ENCODE data around the gene TRHDE.

TRHDE gene

DNA sequence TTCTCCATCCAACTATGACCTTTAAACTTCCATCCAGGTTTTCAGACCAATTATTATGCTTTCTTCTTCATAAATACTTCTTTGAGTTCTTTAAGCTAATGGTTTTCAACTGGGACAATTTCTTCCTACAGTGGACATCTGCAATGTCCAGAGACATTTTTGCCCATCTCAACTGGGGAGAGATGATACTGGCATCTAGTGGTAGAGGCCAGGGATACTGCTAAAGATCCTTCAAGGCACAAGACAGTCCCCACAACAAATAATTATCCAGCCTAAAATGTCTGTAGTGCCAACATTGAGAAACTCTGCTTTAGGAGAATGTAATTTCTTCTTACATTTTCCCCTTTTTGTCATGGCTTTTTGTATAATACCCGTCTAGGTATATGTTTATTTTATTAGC lies 10.6 kb downstream of the TRHDE start:
- no peak overlapping the region for H3K9ac ChIP-seq (ENCODE audit: insufficient read length, low read depth)
- no peaks in the 10 kb centered on the region for H3K9me3 ChIP-seq (ENCODE audit: insufficient read depth, low read length)
- no peaks in the 10 kb centered on the region for H3K27me3 ChIP-seq (ENCODE audit: insufficient read depth, insufficient read length)
- no peak for DNase-seq (ENCODE audit: low read depth, low spot score)
- no peaks in the 10 kb centered on the region for H3K36me3 ChIP-seq (ENCODE audit: insufficient read depth, insufficient read length, low read length)
- H3K4me1 ChIP-seq (ENCODE audit: insufficient read depth, insufficient read length) = no peaks in the 10 kb centered on the region
- TF ChIP-seq SUZ12 (IDR thresholded peaks at IDR 0.05; ENCODE audit: extremely low read depth, insufficient read depth, insufficient read length) = no peak
- TF ChIP-seq YY1 (IDR thresholded peaks at IDR 0.05; ENCODE audit: insufficient read depth, insufficient read length) = no peak
- no peak for TF ChIP-seq ZNF274 (IDR thresholded peaks at IDR 0.05; ENCODE audit: low read depth, low read length)
- H3K4me3 ChIP-seq (ENCODE audit: insufficient read length, low read depth) = no peak overlapping the region

- Histone ChIP-seq H3K27me3 (ENCODE audit: insufficient read depth, insufficient read length) (no peaks in the 10 kb centered on the region), H3K9ac (ENCODE audit: insufficient read length, low read depth) (no peak overlapping the region), H3K4me1 (ENCODE audit: insufficient read depth, insufficient read length) (no peaks in the 10 kb centered on the region), H3K4me3 (ENCODE audit: insufficient read length, low read depth) (no peak overlapping the region), H3K36me3 (ENCODE audit: insufficient read depth, insufficient read length, low read length) (no peaks in the 10 kb centered on the region), H3K9me3 (ENCODE audit: insufficient read depth, low read length) (no peaks in the 10 kb centered on the region)
- DNase-seq (ENCODE audit: low read depth, low spot score) = no peak
- no peak for TF ChIP-seq SUZ12 (IDR thresholded peaks at IDR 0.05; ENCODE audit: extremely low read depth, insufficient read depth, insufficient read length)
- TF ChIP-seq YY1 (IDR thresholded peaks at IDR 0.05; ENCODE audit: insufficient read depth, insufficient read length) = no peak
- TF ChIP-seq ZNF274 (IDR thresholded peaks at IDR 0.05; ENCODE audit: low read depth, low read length) = no peak
Measured at GRCh38 chr12:72285861-72286260, 13.7 kb downstream of the TRHDE start.

- TF ChIP-seq YY1 (IDR thresholded peaks at IDR 0.05; ENCODE audit: insufficient read depth, insufficient read length) (no peak), ZNF274 (IDR thresholded peaks at IDR 0.05; ENCODE audit: low read depth, low read length) (no peak), SUZ12 (IDR thresholded peaks at IDR 0.05; ENCODE audit: extremely low read depth, insufficient read depth, insufficient read length) (no peak)
- H3K27me3 ChIP-seq (ENCODE audit: insufficient read depth, insufficient read length) = no peaks in the 10 kb centered on the region
Measured at GRCh38 chr12:72286526-72286925, 14.4 kb downstream of the TRHDE start.

GRCh38 chr12:72288436-72288835 lies 16.3 kb downstream of the TRHDE start:
- Histone ChIP-seq H3K9me3 (ENCODE audit: insufficient read depth, low read length) (no peaks in the 10 kb centered on the region), H3K36me3 (ENCODE audit: insufficient read depth, insufficient read length, low read length) (no peaks in the 10 kb centered on the region), H3K4me3 (ENCODE audit: insufficient read length, low read depth) (no peak overlapping the region), H3K4me1 (ENCODE audit: insufficient read depth, insufficient read length) (no peaks in the 10 kb centered on the region), H3K27me3 (ENCODE audit: insufficient read depth, insufficient read length) (no peaks in the 10 kb centered on the region), H3K9ac (ENCODE audit: insufficient read length, low read depth) (no peak overlapping the region)
- TF ChIP-seq ZNF274 (IDR thresholded peaks at IDR 0.05; ENCODE audit: low read depth, low read length) (no peak), YY1 (IDR thresholded peaks at IDR 0.05; ENCODE audit: insufficient read depth, insufficient read length) (no peak), SUZ12 (IDR thresholded peaks at IDR 0.05; ENCODE audit: extremely low read depth, insufficient read depth, insufficient read length) (no peak)
- no peak for DNase-seq (ENCODE audit: low read depth, low spot score)

More at GRCh38 chr12:72286526-72286925, 14.4 kb downstream of the TRHDE start:
- Histone ChIP-seq H3K9me3 (ENCODE audit: insufficient read depth, low read length) (no peaks in the 10 kb centered on the region), H3K4me3 (ENCODE audit: insufficient read length, low read depth) (no peak overlapping the region), H3K36me3 (ENCODE audit: insufficient read depth, insufficient read length, low read length) (no peaks in the 10 kb centered on the region), H3K4me1 (ENCODE audit: insufficient read depth, insufficient read length) (no peaks in the 10 kb centered on the region), H3K9ac (ENCODE audit: insufficient read length, low read depth) (no peak overlapping the region)
- DNase-seq (ENCODE audit: low read depth, low spot score) = no peak

DNA sequence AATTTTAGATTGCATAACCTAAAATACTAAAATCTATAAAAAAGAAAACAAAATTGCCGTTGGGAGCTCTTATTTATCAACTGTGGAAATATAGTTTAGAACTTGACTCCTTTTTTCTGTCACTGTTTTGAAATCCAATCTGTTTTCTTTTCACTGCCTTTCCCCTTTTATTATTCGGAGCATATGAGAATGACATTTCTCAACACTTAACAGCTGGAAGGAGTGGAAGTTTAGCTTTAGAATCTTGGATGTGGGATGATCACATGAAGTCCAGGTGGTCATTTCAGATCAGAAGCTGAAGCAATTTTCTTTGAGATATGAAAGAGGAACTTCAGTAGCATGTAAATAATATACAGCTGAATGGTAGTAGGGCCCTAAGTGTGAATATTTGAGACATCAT lies 16.7 kb downstream of the TRHDE start:
- Histone ChIP-seq H3K4me1 (ENCODE audit: insufficient read depth, insufficient read length) (no peaks in the 10 kb centered on the region), H3K36me3 (ENCODE audit: insufficient read depth, insufficient read length, low read length) (no peaks in the 10 kb centered on the region), H3K27me3 (ENCODE audit: insufficient read depth, insufficient read length) (no peaks in the 10 kb centered on the region), H3K4me3 (ENCODE audit: insufficient read length, low read depth) (no peak overlapping the region), H3K9me3 (ENCODE audit: insufficient read depth, low read length) (no peaks in the 10 kb centered on the region), H3K9ac (ENCODE audit: insufficient read length, low read depth) (no peak overlapping the region)
- no peak for DNase-seq (ENCODE audit: low read depth, low spot score)
- no peak for TF ChIP-seq SUZ12 (IDR thresholded peaks at IDR 0.05; ENCODE audit: extremely low read depth, insufficient read depth, insufficient read length)
- no peak for TF ChIP-seq ZNF274 (IDR thresholded peaks at IDR 0.05; ENCODE audit: low read depth, low read length)
- no peak for TF ChIP-seq YY1 (IDR thresholded peaks at IDR 0.05; ENCODE audit: insufficient read depth, insufficient read length)

DNA sequence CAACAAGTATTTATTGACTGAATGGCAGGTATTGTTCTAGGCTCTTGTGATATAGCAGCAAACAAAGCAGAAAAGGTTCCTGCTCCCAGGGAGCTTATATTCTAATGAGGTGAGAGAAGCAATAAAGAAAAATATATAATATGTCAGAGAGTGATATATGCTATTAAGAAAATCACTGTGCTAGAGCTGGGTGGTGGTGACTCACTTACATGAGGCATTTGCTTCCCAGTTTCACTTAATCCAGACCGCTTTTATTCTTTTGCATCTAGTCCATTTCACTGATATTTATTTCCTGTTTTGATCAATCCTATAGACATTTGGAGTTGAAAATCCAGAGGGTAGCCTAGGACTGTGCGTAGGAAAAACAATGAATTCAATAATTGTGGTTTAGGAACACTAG lies 17.5 kb downstream of the TRHDE start:
- H3K27me3 ChIP-seq (ENCODE audit: insufficient read depth, insufficient read length) = no peaks in the 10 kb centered on the region

DNA sequence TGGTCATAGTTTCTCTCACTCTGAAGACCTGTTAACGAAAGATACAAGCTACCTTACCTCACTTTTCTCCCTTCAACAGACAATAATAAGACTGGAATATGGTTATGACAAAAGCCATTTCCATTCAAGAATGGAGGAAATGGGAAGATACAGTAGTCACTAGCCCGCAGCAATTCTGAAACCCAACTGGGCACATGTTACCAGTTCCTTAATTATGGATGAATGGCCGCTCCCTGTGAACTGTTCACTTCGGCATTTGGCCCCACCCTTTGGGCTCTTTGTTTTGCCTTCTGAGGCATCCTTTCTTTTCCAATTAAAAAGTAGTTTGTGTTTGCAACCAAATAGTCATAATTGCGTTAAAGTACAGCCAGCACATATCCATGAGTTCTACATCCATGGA lies 19.0 kb downstream of the TRHDE start:
- Histone ChIP-seq H3K9ac (ENCODE audit: insufficient read length, low read depth) (no peak overlapping the region), H3K27me3 (ENCODE audit: insufficient read depth, insufficient read length) (no peaks in the 10 kb centered on the region), H3K4me1 (ENCODE audit: insufficient read depth, insufficient read length) (no peaks in the 10 kb centered on the region), H3K4me3 (ENCODE audit: insufficient read length, low read depth) (no peak overlapping the region), H3K36me3 (ENCODE audit: insufficient read depth, insufficient read length, low read length) (no peaks in the 10 kb centered on the region), H3K9me3 (ENCODE audit: insufficient read depth, low read length) (no peaks in the 10 kb centered on the region)
- TF ChIP-seq SUZ12 (IDR thresholded peaks at IDR 0.05; ENCODE audit: extremely low read depth, insufficient read depth, insufficient read length) (no peak), ZNF274 (IDR thresholded peaks at IDR 0.05; ENCODE audit: low read depth, low read length) (no peak), YY1 (IDR thresholded peaks at IDR 0.05; ENCODE audit: insufficient read depth, insufficient read length) (no peak)
- DNase-seq (ENCODE audit: low read depth, low spot score) = no peak

More for the DNA sequence above, 17.5 kb downstream of the TRHDE start:
- Histone ChIP-seq H3K4me3 (ENCODE audit: insufficient read length, low read depth) (no peak overlapping the region), H3K9ac (ENCODE audit: insufficient read length, low read depth) (no peak overlapping the region), H3K36me3 (ENCODE audit: insufficient read depth, insufficient read length, low read length) (no peaks in the 10 kb centered on the region), H3K4me1 (ENCODE audit: insufficient read depth, insufficient read length) (no peaks in the 10 kb centered on the region), H3K9me3 (ENCODE audit: insufficient read depth, low read length) (no peaks in the 10 kb centered on the region)
- TF ChIP-seq YY1 (IDR thresholded peaks at IDR 0.05; ENCODE audit: insufficient read depth, insufficient read length) (no peak), ZNF274 (IDR thresholded peaks at IDR 0.05; ENCODE audit: low read depth, low read length) (no peak), SUZ12 (IDR thresholded peaks at IDR 0.05; ENCODE audit: extremely low read depth, insufficient read depth, insufficient read length) (no peak)
- DNase-seq (ENCODE audit: low read depth, low spot score) = no peak
